ENCODE data around the gene ARHGEF38.

- no peak for TF ChIP-seq CTCF (conservative IDR thresholded peaks at IDR 0.05)
- TF ChIP-seq ZFX (IDR thresholded peaks at IDR 0.05) = no peak
Observed at GRCh38 chr4:105637408-105638176, 85.2 kb downstream of the ARHGEF38 start.

Data from C4-2B (cell line).